ENCODE data around the gene MAPK1.

DNA sequence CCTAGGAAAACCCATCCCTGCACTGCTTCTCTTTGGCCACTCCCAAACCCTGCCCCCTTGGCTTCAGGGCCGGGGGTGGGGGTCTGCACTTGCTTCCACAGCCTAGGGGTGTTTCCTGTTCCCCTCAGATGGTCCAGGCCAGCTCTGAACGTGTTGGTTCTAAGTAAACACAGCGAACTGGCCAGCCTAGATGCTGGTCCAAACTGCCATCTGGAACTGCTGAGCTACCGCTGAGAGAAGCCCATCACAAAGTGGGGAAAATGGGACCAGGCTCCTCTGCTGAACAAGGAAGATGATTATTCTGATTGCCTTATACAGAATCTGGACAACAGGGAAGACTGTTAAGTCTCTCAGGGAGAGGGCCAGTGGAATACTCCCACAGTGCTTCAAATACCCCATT is 108.4 kb downstream of the MAPK1 start:
- TF ChIP-seq, protein P1, sequence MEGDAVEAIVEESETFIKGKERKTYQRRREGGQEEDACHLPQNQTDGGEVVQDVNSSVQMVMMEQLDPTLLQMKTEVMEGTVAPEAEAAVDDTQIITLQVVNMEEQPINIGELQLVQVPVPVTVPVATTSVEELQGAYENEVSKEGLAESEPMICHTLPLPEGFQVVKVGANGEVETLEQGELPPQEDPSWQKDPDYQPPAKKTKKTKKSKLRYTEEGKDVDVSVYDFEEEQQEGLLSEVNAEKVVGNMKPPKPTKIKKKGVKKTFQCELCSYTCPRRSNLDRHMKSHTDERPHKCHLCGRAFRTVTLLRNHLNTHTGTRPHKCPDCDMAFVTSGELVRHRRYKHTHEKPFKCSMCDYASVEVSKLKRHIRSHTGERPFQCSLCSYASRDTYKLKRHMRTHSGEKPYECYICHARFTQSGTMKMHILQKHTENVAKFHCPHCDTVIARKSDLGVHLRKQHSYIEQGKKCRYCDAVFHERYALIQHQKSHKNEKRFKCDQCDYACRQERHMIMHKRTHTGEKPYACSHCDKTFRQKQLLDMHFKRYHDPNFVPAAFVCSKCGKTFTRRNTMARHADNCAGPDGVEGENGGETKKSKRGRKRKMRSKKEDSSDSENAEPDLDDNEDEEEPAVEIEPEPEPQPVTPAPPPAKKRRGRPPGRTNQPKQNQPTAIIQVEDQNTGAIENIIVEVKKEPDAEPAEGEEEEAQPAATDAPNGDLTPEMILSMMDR (IDR thresholded peaks at IDR 0.05), result no peak
- TF ChIP-seq EP300 (IDR thresholded peaks at IDR 0.05) (no peak), POLR2A (IDR thresholded peaks at IDR 0.05) (no peak), POLR2AphosphoS5 (IDR thresholded peaks at IDR 0.05) (no peak)

Measured in upper lobe of left lung (tissue), 4 donors.